Right lobe of liver (tissue), 4 donors: Measurements from ENCODE around the gene WASL.

Experiments used
- POLR2A ChIP-seq: fragments of 450-650 bp; IDR thresholded peaks from one replicate; pipeline ENCODE4 v1.6.1; 2017; ENCODE audit warnings: antibody characterized with exemption, mild to moderate bottlenecking
- TF ChIP-seq, protein P1 (sequence below), 4 donors: fragments of 200-600 bp in 3 of 4; fragments of 450-650 bp in 1 of 4; IDR thresholded peaks; one replicate each; pipeline versions ENCODE4 v1.5.1 to v1.8.0; 2016 to 2022; ENCODE audit warnings: antibody characterized with exemption in 4 of 4, mild to moderate bottlenecking in 2 of 4
- donor health status: DM: no; HTN: no; CAD: no.
- donor health status: DM: no; HTN: no; CAD: no.
- donor health status: DM: no; HTN: yes; CAD: no.

GRCh38 chr7:123773481-123773880 is 24.7 kb upstream of the WASL start:
- TF ChIP-seq, protein P1, sequence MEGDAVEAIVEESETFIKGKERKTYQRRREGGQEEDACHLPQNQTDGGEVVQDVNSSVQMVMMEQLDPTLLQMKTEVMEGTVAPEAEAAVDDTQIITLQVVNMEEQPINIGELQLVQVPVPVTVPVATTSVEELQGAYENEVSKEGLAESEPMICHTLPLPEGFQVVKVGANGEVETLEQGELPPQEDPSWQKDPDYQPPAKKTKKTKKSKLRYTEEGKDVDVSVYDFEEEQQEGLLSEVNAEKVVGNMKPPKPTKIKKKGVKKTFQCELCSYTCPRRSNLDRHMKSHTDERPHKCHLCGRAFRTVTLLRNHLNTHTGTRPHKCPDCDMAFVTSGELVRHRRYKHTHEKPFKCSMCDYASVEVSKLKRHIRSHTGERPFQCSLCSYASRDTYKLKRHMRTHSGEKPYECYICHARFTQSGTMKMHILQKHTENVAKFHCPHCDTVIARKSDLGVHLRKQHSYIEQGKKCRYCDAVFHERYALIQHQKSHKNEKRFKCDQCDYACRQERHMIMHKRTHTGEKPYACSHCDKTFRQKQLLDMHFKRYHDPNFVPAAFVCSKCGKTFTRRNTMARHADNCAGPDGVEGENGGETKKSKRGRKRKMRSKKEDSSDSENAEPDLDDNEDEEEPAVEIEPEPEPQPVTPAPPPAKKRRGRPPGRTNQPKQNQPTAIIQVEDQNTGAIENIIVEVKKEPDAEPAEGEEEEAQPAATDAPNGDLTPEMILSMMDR (IDR thresholded peaks at IDR 0.05) = no peak
- TF ChIP-seq POLR2A = no peak
